H9 (cell line): ENCODE results near the gene ARHGAP26. TPM values are rescaled to one million over a fixed set of nuclear protein-coding genes. Genes with fewer than 3 reads are reported as not detected.

Source experiments
- DNase-seq: peaks from one replicate; pipeline ENCODE4 v3.0.0-alpha.2; 2017
- H2AFZ ChIP-seq: one replicate; pipeline ENCODE4 v1.6.1; 2013; ENCODE audit warnings: mild to moderate bottlenecking, low read length, control low read depth, moderate library complexity
- H2AK5ac ChIP-seq: 2 replicates; pipeline ENCODE4 v1.6.1; 2013; ENCODE audit warnings: low read length, control low read depth, mixed read lengths; ENCODE audit not compliant: insufficient read length
- H2BK120ac ChIP-seq: one replicate; pipeline ENCODE4 v1.6.1; 2013; ENCODE audit warnings: low read depth, mild to moderate bottlenecking, low read length, control low read depth, inconsistent platforms; ENCODE audit not compliant: poor library complexity, severe bottlenecking
- H2BK12ac ChIP-seq: 2 replicates; pipeline ENCODE4 v1.6.1; 2013; ENCODE audit warnings: low read length, control low read depth, mixed read lengths, low read depth; ENCODE audit not compliant: insufficient read length
- H2BK15ac ChIP-seq: 2 replicates; pipeline ENCODE4 v1.6.1; 2013; ENCODE audit warnings: low read depth, low read length, control low read depth
- H2BK20ac ChIP-seq: one replicate; pipeline ENCODE4 v1.6.1; 2013; ENCODE audit warnings: low read depth, mild to moderate bottlenecking, low read length, control low read depth, inconsistent platforms; ENCODE audit not compliant: poor library complexity, severe bottlenecking
- H2BK5ac ChIP-seq: 2 replicates; pipeline ENCODE4 v1.6.1; 2013; ENCODE audit warnings: low read length, control low read depth, mixed read lengths; ENCODE audit not compliant: insufficient read length
- H3K14ac ChIP-seq: 2 replicates; pipeline ENCODE4 v1.6.1; 2013; ENCODE audit warnings: low read length, control low read depth; ENCODE audit not compliant: insufficient read depth
- H3K18ac ChIP-seq: 2 replicates; pipeline ENCODE4 v1.6.1; 2013; ENCODE audit warnings: low read depth, mild to moderate bottlenecking, mixed read lengths, low read length, control low read depth; ENCODE audit not compliant: insufficient read length
- H3K23ac ChIP-seq: 2 replicates; pipeline ENCODE4 v1.6.1; 2013; ENCODE audit warnings: low read length, control low read depth, mixed read lengths, low read depth; ENCODE audit not compliant: insufficient read length
- H3K23me2 ChIP-seq: 2 replicates; pipeline ENCODE4 v1.6.1; 2013; ENCODE audit warnings: low read depth, mild to moderate bottlenecking, mixed read lengths, low read length, control low read depth; ENCODE audit not compliant: insufficient read length, poor library complexity, severe bottlenecking
- H3K27ac ChIP-seq: 2 replicates; pipeline ENCODE4 v1.5.1; 2013; ENCODE audit warnings: low read length, control low read depth, mixed read lengths, low read depth; ENCODE audit not compliant: insufficient read length
- H3K27me3 ChIP-seq: 2 replicates; pipeline ENCODE4 v1.6.1; 2013; ENCODE audit warnings: low read length, control low read depth, inconsistent platforms; ENCODE audit not compliant: insufficient read depth
- H3K4ac ChIP-seq: 2 replicates; pipeline ENCODE4 v1.6.1; 2013; ENCODE audit warnings: low read depth, mild to moderate bottlenecking, control low read depth, inconsistent platforms, low read length, moderate library complexity
- H3K4me1 ChIP-seq: 2 replicates; pipeline ENCODE4 v1.6.1; 2013; ENCODE audit warnings: low read length, control low read depth, inconsistent platforms; ENCODE audit not compliant: insufficient read depth
- H3K4me2 ChIP-seq: 2 replicates; pipeline ENCODE4 v1.6.1; 2013; ENCODE audit warnings: low read length, control low read depth, mixed read lengths; ENCODE audit not compliant: insufficient read length, insufficient read depth
- H3K56ac ChIP-seq: 2 replicates; pipeline ENCODE4 v1.6.1; 2013; ENCODE audit warnings: low read depth, mild to moderate bottlenecking, mixed read lengths, low read length, control low read depth; ENCODE audit not compliant: insufficient read length
- H3K79me1 ChIP-seq: 2 replicates; pipeline ENCODE4 v1.6.1; 2013; ENCODE audit warnings: low read depth, mild to moderate bottlenecking, moderate library complexity, low read length, control low read depth, inconsistent platforms; ENCODE audit not compliant: insufficient read depth, poor library complexity, severe bottlenecking
- H3K79me2 ChIP-seq: 2 replicates; pipeline ENCODE4 v1.6.1; 2013; ENCODE audit warnings: low read length, control low read depth, inconsistent platforms; ENCODE audit not compliant: insufficient read depth
- H3K9ac ChIP-seq: 2 replicates; pipeline ENCODE4 v1.6.1; 2013; ENCODE audit warnings: low read length, control low read depth, mixed read lengths; ENCODE audit not compliant: insufficient read length; ENCODE audit errors: extremely low read depth
- H3K9me3 ChIP-seq: one replicate; pipeline ENCODE4 v1.6.1; 2013; ENCODE audit warnings: low read depth, low read length, inconsistent platforms; ENCODE audit not compliant: control insufficient read depth
- H3T11ph ChIP-seq: one replicate; pipeline ENCODE4 v1.6.1; 2013; ENCODE audit warnings: mild to moderate bottlenecking, low read length, control low read depth, inconsistent platforms
- H4K20me1 ChIP-seq: one replicate; pipeline ENCODE4 v1.6.1; 2013; ENCODE audit not compliant: control insufficient read depth, insufficient read length, insufficient read depth
- H4K5ac ChIP-seq: 2 replicates; pipeline ENCODE4 v1.6.1; 2013; ENCODE audit warnings: low read depth, mild to moderate bottlenecking, mixed read lengths, low read length, control low read depth; ENCODE audit not compliant: insufficient read length
- H4K8ac ChIP-seq: replicated peaks from 2 replicates; pipeline ENCODE4 v1.6.1; 2013; ENCODE audit warnings: low read length, control low read depth, mixed read lengths, low read depth; ENCODE audit not compliant: insufficient read length
- H4K91ac ChIP-seq: 2 replicates; pipeline ENCODE4 v1.6.1; 2013; ENCODE audit warnings: low read depth, mild to moderate bottlenecking, moderate library complexity, mixed read lengths, low read length, control low read depth; ENCODE audit not compliant: insufficient read length
- H3K27ac Mint-ChIP-seq, 3 experiments: 2 replicates in 2 of 3; 3 replicates in 1 of 3; pipeline ENCODE4 v1.8.0; 2020 to 2021; ENCODE audit warnings: mixed read lengths in 3 of 3, mild to moderate bottlenecking in 1 of 3, moderate library complexity in 1 of 3
- H3K27me3 Mint-ChIP-seq: 2 replicates; pipeline ENCODE4 v1.8.0; 2021; ENCODE audit warnings: low read depth, mild to moderate bottlenecking, moderate library complexity, mixed read lengths
- H3K36me3 Mint-ChIP-seq, 3 experiments: 2 replicates in 2 of 3; 3 replicates in 1 of 3; pipeline ENCODE4 v1.8.0; 2020 to 2021; ENCODE audit warnings: low read depth in 3 of 3, mixed read lengths in 3 of 3; ENCODE audit not compliant: insufficient read depth in 1 of 3
- H3K4me1 Mint-ChIP-seq, 2 experiments: 2 replicates each; pipeline ENCODE4 v1.8.0; 2020; ENCODE audit warnings: mixed read lengths in 2 of 2
- H3K4me3 Mint-ChIP-seq, 2 experiments: 2 replicates in 1 of 2; 3 replicates in 1 of 2; pipeline ENCODE4 v1.8.0; 2020 to 2021; ENCODE audit warnings: mild to moderate bottlenecking in 2 of 2, mixed read lengths in 2 of 2, moderate library complexity in 1 of 2
- H3K9me3 Mint-ChIP-seq, 2 experiments: 2 replicates in 1 of 2; 3 replicates in 1 of 2; pipeline ENCODE4 v1.8.0; 2020; ENCODE audit warnings: mild to moderate bottlenecking in 2 of 2, mixed read lengths in 2 of 2, moderate library complexity in 1 of 2
- CTCF ChIP-seq: fragments of 200-600 bp; sonication (generic); conservative IDR thresholded peaks from 3 replicates; pipeline ENCODE4 v1.8.0; 2021; ENCODE audit warnings: antibody characterized with exemption, mild to moderate bottlenecking
- WGBS: extraction: QIAGEN DNeasy Blood & Tissue Kit; methylation state at CpG from one replicate; pipeline ENCODE4 v1.1.7; 2013; ENCODE audit warnings: missing lambda C conversion rate, low lambda C conversion rate, mixed read lengths; ENCODE audit not compliant: insufficient read length; ENCODE audit errors: extremely low coverage; 5-methylcytosine and 5-hydroxymethylcytosine counted together
- total RNA-seq: library from RNA; stranded (reverse); gene quantifications from 2 replicates; pipeline ENCODE4 v1.2.1, GENCODE V29; 2021

ARHGAP26 gene
- total RNA-seq, 1 experiment from 2014 or later = 13.8 TPM

GRCh38 chr5:143101121-143101520 lies 330.9 kb downstream of the ARHGAP26 start:
- Mint-ChIP-seq H3K36me3 (peaks cover 3 to 6% (median 5%) of the 10 kb centered on the region in 3 experiments; a peak in 5 of 7 replicates), H3K27ac (peak overlapping the region in 1 of 3 experiments; percentile 6; a peak in 1 of 7 replicates), H3K4me3 (no peak overlapping the region), H3K4me1 (peaks cover 3 to 6% of the 10 kb centered on the region in 2 experiments), H3K27me3 (no peaks in the 10 kb centered on the region), H3K9me3 (no peaks in the 10 kb centered on the region)
- H2BK20ac ChIP-seq = no peak overlapping the region
- no peak overlapping the region for H2AK5ac ChIP-seq
- no peak overlapping the region for H2BK120ac ChIP-seq
- no peak overlapping the region for H3K9ac ChIP-seq
- no peaks in the 10 kb centered on the region for H3K9me3 ChIP-seq
- H3K27ac ChIP-seq = no peak overlapping the region
- H3T11ph ChIP-seq = no peak overlapping the region
- H3K23me2 ChIP-seq = no peaks in the 10 kb centered on the region
- no peaks in the 10 kb centered on the region for H3K79me1 ChIP-seq
- no peak for DNase-seq
- H3K4me1 ChIP-seq = no peaks in the 10 kb centered on the region
- no peak overlapping the region for H3K4ac ChIP-seq
- H3K79me2 ChIP-seq = no peaks in the 10 kb centered on the region
- no peak overlapping the region for H3K18ac ChIP-seq
- no peak overlapping the region for H2AFZ ChIP-seq
- no peak overlapping the region for H3K56ac ChIP-seq
- no CpG with 5 or more reads among the region's 2 CpGs for WGBS
- H4K91ac ChIP-seq = no peak overlapping the region
- H4K8ac ChIP-seq = no peak overlapping the region
- no peak overlapping the region for H2BK12ac ChIP-seq
- H3K14ac ChIP-seq = no peak overlapping the region
- no peak overlapping the region for H2BK15ac ChIP-seq
- H3K4me2 ChIP-seq = no peak overlapping the region
- no peak overlapping the region for H3K23ac ChIP-seq
- no peak overlapping the region for H2BK5ac ChIP-seq
- TF ChIP-seq CTCF = no peak
- H3K27me3 ChIP-seq = no peaks in the 10 kb centered on the region
- H4K5ac ChIP-seq = no peak overlapping the region
- H4K20me1 ChIP-seq = no peaks in the 10 kb centered on the region
